Coronary artery (tissue), 2 donors: ENCODE measurements around the gene SLC28A2.
"Not testable (repeated sequence)": the region's sequence is repeated elsewhere in the genome, so short reads cannot be mapped to it uniquely, and the experiment has no call there.

Source experiments
- DNase-seq: peaks from one replicate; pipeline ENCODE4 v3.0.0-alpha.2; 2017; ENCODE audit warnings: low spot score
- H3K27ac ChIP-seq, 2 donors: fragments of 200-600 bp; sonication (generic); one replicate each; pipeline ENCODE4 v1.5.1; 2016 to 2019
- H3K4me3 ChIP-seq: fragments of 200-600 bp; sonication (generic); 2 replicates; pipeline ENCODE4 v1.5.1; 2016; ENCODE audit warnings: mild to moderate bottlenecking, moderate library complexity
- CTCF ChIP-seq: fragments of 200-600 bp; sonication (generic); IDR thresholded peaks from one replicate; pipeline ENCODE4 v1.5.1; 2019; ENCODE audit warnings: antibody characterized with exemption

The SLC28A2 gene

GRCh38 chr15:45279024-45279698 is 27.1 kb downstream of the SLC28A2 start:
- peak; percentile 99 for DNase-seq
- no peak for TF ChIP-seq CTCF
- H3K27ac ChIP-seq, result peak overlapping the region; percentile 66 to 87
- peak overlapping the region; percentile 71 for H3K4me3 ChIP-seq

GRCh38 chr15:45285413-45285812 is 33.4 kb downstream of the SLC28A2 start:
- no peak overlapping the region for H3K4me3 ChIP-seq
- H3K27ac ChIP-seq, result no peak overlapping the region
- no peak for TF ChIP-seq CTCF
- no peak for DNase-seq

GRCh38 chr15:45287390-45287956 is 35.4 kb downstream of the SLC28A2 start:
- no peak for DNase-seq
- no peak for TF ChIP-seq CTCF
- no peak overlapping the region for H3K27ac ChIP-seq
- no peak overlapping the region for H3K4me3 ChIP-seq

GRCh38 chr15:45288947-45289346 is 36.9 kb downstream of the SLC28A2 start:
- H3K27ac ChIP-seq, result no peak overlapping the region
- no peak for TF ChIP-seq CTCF
- no peak for DNase-seq
- no peak overlapping the region for H3K4me3 ChIP-seq

- no peak overlapping the region for H3K27ac ChIP-seq
- DNase-seq, result no peak
- TF ChIP-seq CTCF, result no peak
- H3K4me3 ChIP-seq, result no peak overlapping the region
These were observed 40.0 kb downstream of the SLC28A2 start for GRCh38 chr15:45291822-45292582.

GRCh38 chr15:45293326-45293725 is 41.3 kb downstream of the SLC28A2 start:
- DNase-seq, H3K27ac ChIP-seq, H3K4me3 ChIP-seq: not testable (repeated sequence)

GRCh38 chr15:45298964-45299378 is 46.9 kb downstream of the SLC28A2 start:
- DNase-seq, H3K4me3 ChIP-seq, H3K27ac ChIP-seq: not testable (repeated sequence)

- TF ChIP-seq CTCF, result no peak
These were observed 52.7 kb downstream of the SLC28A2 start for GRCh38 chr15:45304711-45305110.

More at GRCh38 chr15:45304711-45305110, 52.7 kb downstream of the SLC28A2 start:
- no peak for DNase-seq
- Histone ChIP-seq H3K27ac (no peak overlapping the region), H3K4me3 (no peak overlapping the region)
